Ovary (tissue), 9 donors: ENCODE data around the gene UBE2H. TPM values are rescaled to one million over a fixed set of nuclear protein-coding genes. Genes with fewer than 3 reads are reported as not detected.

ENCODE experiments used
- DNase-seq, 5 donors: peaks; one replicate each; pipeline ENCODE4 v3.0.0-alpha.2; 2019 to 2020
- H3K27ac ChIP-seq, 2 donors: fragments of 200-600 bp; one replicate each; pipeline versions ENCODE4 v1.5.1 to v1.8.0; 2019 to 2022
- H3K27me3 ChIP-seq: fragments of 200-600 bp; one replicate; pipeline ENCODE4 v1.8.0; 2022
- H3K36me3 ChIP-seq: fragments of 200-600 bp; sonication (generic); one replicate; pipeline ENCODE4 v1.5.1; 2019
- H3K4me1 ChIP-seq: one replicate; pipeline ENCODE4 v1.8.1; 2013; ENCODE audit warnings: mild to moderate bottlenecking, moderate library complexity; ENCODE audit not compliant: insufficient read depth
- H3K4me3 ChIP-seq: fragments of 200-600 bp; sonication (generic); one replicate; pipeline ENCODE4 v1.5.1; 2017
- H3K9me3 ChIP-seq, 2 donors: fragments of 200-600 bp in 1 of 2; sonication (generic) in 1 of 2; one replicate each; pipeline versions ENCODE4 v1.5.1 to v1.8.1; 2013 to 2019; ENCODE audit warnings: mild to moderate bottlenecking in 1 of 2, moderate library complexity in 1 of 2
- CTCF ChIP-seq, 3 donors: fragments of 450-650 bp in 2 of 3; fragments of 200-600 bp in 1 of 3; IDR thresholded peaks; one replicate each; pipeline versions ENCODE4 v1.5.1 to v1.8.0; 2016 to 2022; ENCODE audit warnings: antibody characterized with exemption in 3 of 3, mild to moderate bottlenecking in 1 of 3
- EP300 ChIP-seq: sonication (generic); formaldehyde crosslinking; IDR thresholded peaks from one replicate; pipeline ENCODE4 v1.6.1; 2017; ENCODE audit warnings: antibody characterized with exemption
- POLR2A ChIP-seq: fragments of 450-650 bp; IDR thresholded peaks from one replicate; pipeline ENCODE4 v1.6.1; 2017; ENCODE audit warnings: antibody characterized with exemption, mild to moderate bottlenecking, moderate library complexity
- WGBS, 3 donors: extraction: QIAGEN DNeasy Blood & Tissue Kit in 1 of 3; methylation state at CpG; one replicate each; pipeline versions ENCODE4 v1.1.5 to v1.1.7; 2013 to 2017; 5-methylcytosine and 5-hydroxymethylcytosine counted together
- intact Hi-C, 4 donors: fragments of 100-400 bp; cut with DNase I; formaldehyde crosslinking; loops; one replicate each; pipeline versions ENCODE4 v1.11.0 to v1.15.1; 2022 to 2023
- polyA plus RNA-seq, 2 donors: library from polyadenylated mRNA; stranded (reverse); fragments of 200-250 nt in 1 of 2; fragments of 350-450 nt in 1 of 2; fragmentation: Illumina TruSeq in 1 of 2; extraction: RNeasy Lipid Tissue Mini Kit (QIAGEN cat#74804) in 1 of 2; gene quantifications; one replicate each; pipeline ENCODE4 v1.2.3, GENCODE V29; 2013 to 2014
- total RNA-seq, 7 donors: library from RNA; depleted of rRNA in 2 of 7; stranded (reverse); fragments of >200 nt in 2 of 7; fragmentation: NEBNext Ultra II Directional in 3 of 7; extraction: Animal tissue kit (Norgen Biotek cat#: 25700) in 3 of 7; gene quantifications; one replicate each; pipeline versions ENCODE4 v1.1.0 to v1.2.4, GENCODE V29; 2016 to 2023
- donor health status: DM: no; HTN: no; CAD: no; lungs with moderate emphysema.
- donor health status: DM: no; HTN: no; CAD: no.
- donor health status: Bipolar disorder and iron deficiency.
- donor health status: DM: yes; HTN: yes; CAD: no.
- donor health status: DM: no; HTN: no; CAD: no.
- donor health status: DM: yes; HTN: yes; CAD: no.

The UBE2H gene
- total and polyA plus RNA-seq, 9 donors, result 38.1 to 149 (median 64.7) TPM

- Histone ChIP-seq H3K27me3 (no peaks in the 10 kb centered on the region), H3K4me3 (no peak overlapping the region), H3K9me3 (no peaks in the 10 kb centered on the region), H3K36me3 (no peaks in the 10 kb centered on the region), H3K4me1 (peaks cover 4% of the 10 kb centered on the region), H3K27ac (no peak overlapping the region)
- WGBS, 3 donors, result 65 to 70% (median 65%) methylated on average over 5 of the region's 5 CpGs
- no peak for DNase-seq
- intact Hi-C loops, result no loop called here
- TF ChIP-seq EP300 (no peak), POLR2A (no peak)
These were observed 63.5 kb downstream of the UBE2H start for GRCh38 chr7:129889133-129889844.

GRCh38 chr7:129887865-129888264 lies 64.9 kb downstream of the UBE2H start:
- DNase-seq, result no peak
- Histone ChIP-seq H3K27ac (no peak overlapping the region), H3K27me3 (no peaks in the 10 kb centered on the region), H3K36me3 (no peaks in the 10 kb centered on the region), H3K9me3 (no peaks in the 10 kb centered on the region), H3K4me3 (no peak overlapping the region), H3K4me1 (peaks cover 4% of the 10 kb centered on the region)
- intact Hi-C loops, result no loop called here
- no peak for TF ChIP-seq EP300
- TF ChIP-seq CTCF (IDR thresholded peaks at IDR 0.05), result no peak
- no peak for TF ChIP-seq POLR2A
- WGBS, 3 donors, result 61 to 73% (median 71%) methylated on average over 1 of the region's 1 CpG

GRCh38 chr7:129886818-129887186 lies 66.0 kb downstream of the UBE2H start:
- Histone ChIP-seq H3K27me3 (no peaks in the 10 kb centered on the region), H3K4me3 (no peak overlapping the region), H3K4me1 (peaks cover 4% of the 10 kb centered on the region), H3K36me3 (no peaks in the 10 kb centered on the region), H3K9me3 (no peaks in the 10 kb centered on the region), H3K27ac (no peak overlapping the region)
- 82 to 84% (median 84%) methylated on average over 3 of the region's 3 CpGs for WGBS, 3 donors
- TF ChIP-seq CTCF (IDR thresholded peaks at IDR 0.05), result no peak
- intact Hi-C loops, result no loop called here
- DNase-seq, result no peak

GRCh38 chr7:129886167-129886817 lies 66.5 kb downstream of the UBE2H start:
- TF ChIP-seq POLR2A (no peak), EP300 (no peak), CTCF (IDR thresholded peaks at IDR 0.05) (no peak)
- no peak overlapping the region for H3K27ac ChIP-seq
- H3K9me3 ChIP-seq, result no peaks in the 10 kb centered on the region
- peaks cover 4% of the 10 kb centered on the region for H3K4me1 ChIP-seq
- 60 to 63% (median 61%) methylated on average over 3 of the region's 3 CpGs for WGBS, 3 donors
- H3K27me3 ChIP-seq, result no peaks in the 10 kb centered on the region
- DNase-seq, result no peak
- H3K36me3 ChIP-seq, result no peaks in the 10 kb centered on the region
- intact Hi-C loops, result no loop called here
- H3K4me3 ChIP-seq, result no peak overlapping the region

GRCh38 chr7:129884495-129884894 lies 68.3 kb downstream of the UBE2H start:
- Histone ChIP-seq H3K9me3 (no peaks in the 10 kb centered on the region), H3K4me1 (peaks cover 2% of the 10 kb centered on the region), H3K27ac (no peak overlapping the region), H3K27me3 (no peaks in the 10 kb centered on the region), H3K4me3 (no peak overlapping the region), H3K36me3 (no peaks in the 10 kb centered on the region)
- WGBS, 3 donors, result 89 to 94% (median 93%) methylated on average over 5 of the region's 5 CpGs
- TF ChIP-seq CTCF (IDR thresholded peaks at IDR 0.05), result no peak
- TF ChIP-seq EP300, result no peak
- TF ChIP-seq POLR2A, result no peak
- intact Hi-C loops, result no loop called here
- no peak for DNase-seq
